Measurements from ENCODE around the gene TINAGL1.

TINAGL1 gene

DNA sequence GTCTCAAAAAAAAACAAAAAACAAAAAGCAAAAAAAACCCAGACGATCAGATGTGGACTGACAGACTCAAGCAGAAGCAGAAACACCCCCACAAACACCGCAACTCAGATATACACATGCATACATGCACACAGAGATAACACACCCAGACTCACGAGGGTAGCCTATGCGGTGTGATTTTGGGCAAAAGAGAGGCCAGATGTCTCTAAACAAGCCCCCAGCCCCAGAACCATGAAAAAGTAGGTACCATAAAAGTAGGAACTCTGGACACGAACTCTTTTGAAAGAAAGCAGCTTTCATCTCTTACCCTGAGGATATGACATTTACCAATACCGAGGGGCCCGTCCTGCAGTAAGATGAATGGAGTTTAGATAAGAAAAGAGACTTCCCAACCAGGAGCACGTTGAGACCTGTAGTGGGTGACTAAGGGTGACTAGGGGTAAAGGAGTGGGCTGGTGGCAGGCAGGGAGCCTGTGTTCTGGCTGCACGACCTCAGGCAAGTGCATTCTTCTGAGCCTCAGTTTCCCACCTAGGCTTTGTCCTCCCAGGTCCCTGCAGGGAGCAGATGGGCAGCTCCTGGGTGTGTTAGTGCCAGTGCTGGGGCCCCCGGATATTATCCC lies 1.5 kb upstream of the TINAGL1 start:
- no peak overlapping the region for H3K4me3 ChIP-seq (ENCODE audit: low read depth, low read length)
- TF ChIP-seq, protein P1, sequence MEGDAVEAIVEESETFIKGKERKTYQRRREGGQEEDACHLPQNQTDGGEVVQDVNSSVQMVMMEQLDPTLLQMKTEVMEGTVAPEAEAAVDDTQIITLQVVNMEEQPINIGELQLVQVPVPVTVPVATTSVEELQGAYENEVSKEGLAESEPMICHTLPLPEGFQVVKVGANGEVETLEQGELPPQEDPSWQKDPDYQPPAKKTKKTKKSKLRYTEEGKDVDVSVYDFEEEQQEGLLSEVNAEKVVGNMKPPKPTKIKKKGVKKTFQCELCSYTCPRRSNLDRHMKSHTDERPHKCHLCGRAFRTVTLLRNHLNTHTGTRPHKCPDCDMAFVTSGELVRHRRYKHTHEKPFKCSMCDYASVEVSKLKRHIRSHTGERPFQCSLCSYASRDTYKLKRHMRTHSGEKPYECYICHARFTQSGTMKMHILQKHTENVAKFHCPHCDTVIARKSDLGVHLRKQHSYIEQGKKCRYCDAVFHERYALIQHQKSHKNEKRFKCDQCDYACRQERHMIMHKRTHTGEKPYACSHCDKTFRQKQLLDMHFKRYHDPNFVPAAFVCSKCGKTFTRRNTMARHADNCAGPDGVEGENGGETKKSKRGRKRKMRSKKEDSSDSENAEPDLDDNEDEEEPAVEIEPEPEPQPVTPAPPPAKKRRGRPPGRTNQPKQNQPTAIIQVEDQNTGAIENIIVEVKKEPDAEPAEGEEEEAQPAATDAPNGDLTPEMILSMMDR (IDR thresholded peaks at IDR 0.05; ENCODE audit: low read depth, low read length): no peak

GRCh38 chr1:31575369-31576140 lies 760 bp upstream of the TINAGL1 start:
- TF ChIP-seq, protein P1 (IDR thresholded peaks at IDR 0.05; ENCODE audit: low read depth, low read length): no peak
- H3K4me3 ChIP-seq (ENCODE audit: low read depth, low read length): no peak overlapping the region

- H3K4me3 ChIP-seq (ENCODE audit: low read depth, low read length): no peak overlapping the region
Observed at GRCh38 chr1:31576743-31577455, 584 bp downstream of the TINAGL1 start.

DNA sequence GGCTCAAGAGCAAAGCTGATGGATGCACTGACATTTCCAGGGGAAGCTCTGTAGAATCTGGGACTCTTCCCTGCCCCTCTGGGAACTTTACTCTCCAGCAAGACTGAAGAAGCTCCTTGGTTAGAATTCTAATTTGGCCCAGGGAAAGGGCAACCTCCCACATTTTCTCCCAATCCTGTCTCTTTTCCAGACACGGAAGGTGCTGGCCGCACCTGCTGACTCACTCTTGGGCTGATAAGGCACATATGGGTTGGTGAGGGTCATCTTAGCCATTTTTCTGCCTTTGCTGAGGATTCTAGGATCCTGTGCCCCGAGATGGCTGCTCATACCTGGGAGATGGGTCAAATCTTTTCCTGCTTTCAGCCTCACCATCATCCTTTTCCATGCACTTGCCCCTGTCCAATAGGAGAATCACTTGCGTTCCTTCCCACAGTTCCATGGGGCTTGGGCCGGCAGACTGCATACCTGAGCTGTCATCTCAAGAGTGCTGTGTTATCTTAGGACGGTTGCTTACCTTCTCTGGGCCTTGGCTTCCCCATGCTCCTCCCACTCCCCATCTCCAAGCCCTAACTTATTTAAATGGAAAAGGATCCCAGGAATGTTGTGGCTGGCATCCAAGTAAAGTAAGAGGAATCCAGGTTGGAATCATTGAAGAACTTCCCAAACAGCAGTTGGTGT lies 1.3 kb downstream of the TINAGL1 start:
- TF ChIP-seq, protein P1 (IDR thresholded peaks at IDR 0.05; ENCODE audit: low read depth, low read length): no peak
- H3K4me3 ChIP-seq (ENCODE audit: low read depth, low read length): no peak overlapping the region

More at GRCh38 chr1:31576743-31577455, 584 bp downstream of the TINAGL1 start:
- TF ChIP-seq, protein P1 (IDR thresholded peaks at IDR 0.05; ENCODE audit: low read depth, low read length): no peak

DNA sequence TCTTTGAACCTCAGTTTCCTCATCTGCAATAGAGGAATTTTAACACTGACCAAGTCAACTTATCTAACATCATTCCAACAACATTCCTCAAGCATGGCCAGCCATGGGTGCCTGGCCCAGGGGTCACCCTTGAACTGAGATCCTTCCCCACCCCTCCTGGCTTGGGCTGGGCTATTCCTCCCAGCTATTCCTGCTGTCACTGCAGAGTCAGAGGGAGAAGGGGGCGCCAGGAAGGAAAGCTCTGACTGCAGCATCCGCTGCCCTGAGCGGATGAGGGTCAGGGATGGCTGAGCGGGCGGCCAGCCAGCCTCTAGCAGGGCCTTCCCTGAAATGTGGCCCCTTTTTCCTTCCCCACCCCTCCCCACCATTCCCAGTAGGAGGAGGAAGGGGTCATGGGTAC lies 3.1 kb downstream of the TINAGL1 start:
- no peak overlapping the region for H3K4me3 ChIP-seq (ENCODE audit: low read depth, low read length)
- TF ChIP-seq, protein P1 (IDR thresholded peaks at IDR 0.05; ENCODE audit: low read depth, low read length): no peak

DNA sequence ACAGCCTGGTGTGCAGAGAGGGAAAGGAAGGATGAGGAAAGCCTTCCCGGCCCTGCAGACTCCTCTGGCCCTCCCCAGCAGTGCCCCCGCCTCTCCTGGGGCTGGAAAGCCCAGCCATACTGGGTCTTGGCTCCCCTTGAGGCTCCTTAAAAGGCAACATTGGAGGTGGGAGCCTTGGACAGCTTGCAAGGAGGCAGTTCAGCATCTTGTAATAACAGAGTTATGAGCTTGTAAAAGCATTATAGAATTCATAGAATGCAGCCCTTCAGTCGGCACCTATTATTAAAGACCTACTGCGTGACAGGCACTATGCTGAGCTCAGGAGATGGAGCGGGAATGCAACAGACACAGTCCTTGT lies 4.2 kb downstream of the TINAGL1 start:
- no peak overlapping the region for H3K4me3 ChIP-seq (ENCODE audit: low read depth, low read length)
- TF ChIP-seq, protein P1 (IDR thresholded peaks at IDR 0.05; ENCODE audit: low read depth, low read length): no peak

Data from WI38 (cell line).